Activated CD4-positive, alpha-beta T cell treated with anti-CD3 and anti-CD28 coated beads, Interleukin-2, amount 50 U/mL, for 24 hours (primary cell): ENCODE results near the gene RNF220.
"Not testable (repeated sequence)": the region's sequence is repeated elsewhere in the genome, so short reads cannot be mapped to it uniquely, and the experiment has no call there.

Source experiments
- DNase-seq, 2 donors: peaks; one replicate each; pipeline ENCODE4 v3.0.0-alpha.2; 2020; ENCODE audit warnings: low read depth in 1 of 2, low spot score in 1 of 2

Gene RNF220

GRCh38 chr1:44546403-44547053, 141.5 kb downstream of the RNF220 start:
- no peak for DNase-seq

GRCh38 chr1:44547361-44547760, 142.3 kb downstream of the RNF220 start:
- DNase-seq: no peak

GRCh38 chr1:44547837-44548236, 142.8 kb downstream of the RNF220 start:
- no peak for DNase-seq

- DNase-seq: no peak
These were observed 144.5 kb downstream of the RNF220 start for GRCh38 chr1:44549510-44549909.

- no peak for DNase-seq
These were observed 148.2 kb downstream of the RNF220 start for GRCh38 chr1:44553127-44553758.

GRCh38 chr1:44553771-44554170, 148.7 kb downstream of the RNF220 start:
- DNase-seq: no peak

- no peak for DNase-seq
These were observed 149.7 kb downstream of the RNF220 start for GRCh38 chr1:44554706-44555105.

GRCh38 chr1:44557778-44558177, 152.7 kb downstream of the RNF220 start:
- no peak for DNase-seq

- no peak for DNase-seq
These were observed 153.8 kb downstream of the RNF220 start for GRCh38 chr1:44558883-44559282.

GRCh38 chr1:44559330-44559729, 154.3 kb downstream of the RNF220 start:
- DNase-seq: no peak

- DNase-seq: no peak
These were observed 154.9 kb downstream of the RNF220 start for GRCh38 chr1:44559913-44560312.

GRCh38 chr1:44560696-44561095, 155.6 kb downstream of the RNF220 start:
- DNase-seq: not testable (repeated sequence)

- DNase-seq: no peak
These were observed 160.2 kb downstream of the RNF220 start for GRCh38 chr1:44565259-44565750.

GRCh38 chr1:44565833-44566232, 160.8 kb downstream of the RNF220 start:
- no peak for DNase-seq

GRCh38 chr1:44566281-44567046, 161.4 kb downstream of the RNF220 start:
- no peak for DNase-seq

GRCh38 chr1:44568128-44568900, 163.3 kb downstream of the RNF220 start:
- DNase-seq: no peak

- no peak for DNase-seq
These were observed 164.4 kb downstream of the RNF220 start for GRCh38 chr1:44569491-44569890.

- DNase-seq: no peak
These were observed 166.9 kb downstream of the RNF220 start for GRCh38 chr1:44571712-44572571.

- no peak for DNase-seq
These were observed 167.5 kb downstream of the RNF220 start for GRCh38 chr1:44572572-44572879.

GRCh38 chr1:44575396-44575795, 170.3 kb downstream of the RNF220 start:
- DNase-seq: no peak
